Stomach (tissue), 9 donors: Measurements from ENCODE around the gene MTFR2. TPM values are rescaled to one million over a fixed set of nuclear protein-coding genes. Genes with fewer than 3 reads are reported as not detected.

Experiments used
- DNase-seq, 2 donors: peaks; one replicate each; pipeline versions ENCODE4 v3.0.0 to v3.0.0-alpha.2; 2013 to 2019
- H3K27ac ChIP-seq, 5 donors: fragments of 200-600 bp in 4 of 5; sonication (generic) in 4 of 5; one replicate each; pipeline ENCODE4 v1.5.1; 2013 to 2019; ENCODE audit warnings: mild to moderate bottlenecking in 1 of 5, moderate library complexity in 1 of 5
- H3K27me3 ChIP-seq, 3 donors: fragments of 200-600 bp; sonication (generic); one replicate each; pipeline ENCODE4 v1.5.1; 2017 to 2019; ENCODE audit warnings: mixed run types in 1 of 3
- H3K36me3 ChIP-seq, 4 donors: fragments of 200-600 bp; sonication (generic); 1 replicate in 3 of 4; 2 replicates in 1 of 4; pipeline ENCODE4 v1.5.1; 2016 to 2019
- H3K4me1 ChIP-seq, 4 donors: fragments of 200-600 bp; sonication (generic); one replicate each; pipeline ENCODE4 v1.5.1; 2016 to 2019
- H3K4me3 ChIP-seq, 4 donors: fragments of 200-600 bp; sonication (generic) in 3 of 4; one replicate each; pipeline ENCODE4 v1.5.1; 2016 to 2019; ENCODE audit warnings: mild to moderate bottlenecking in 1 of 4
- H3K9me3 ChIP-seq, 4 donors: fragments of 200-600 bp; sonication (generic); one replicate each; pipeline ENCODE4 v1.5.1; 2016 to 2019
- CTCF ChIP-seq, 7 experiments: fragments of 450-650 bp in 4 of 7; fragments of 200-600 bp in 3 of 7; sonication (generic) in 3 of 7; IDR thresholded peaks; one replicate each; pipeline ENCODE4 v1.5.1; 2016 to 2019; ENCODE audit warnings: antibody characterized with exemption in 7 of 7, control low read depth in 2 of 7, mild to moderate bottlenecking in 1 of 7
- EP300 ChIP-seq: sonication (generic); formaldehyde crosslinking; IDR thresholded peaks from one replicate; pipeline ENCODE4 v1.6.1; 2017; ENCODE audit warnings: antibody characterized with exemption
- POLR2A ChIP-seq, 4 donors: fragments of 450-650 bp; IDR thresholded peaks; one replicate each; pipeline ENCODE4 v1.6.1; 2016; ENCODE audit warnings: antibody characterized with exemption in 4 of 4, control low read depth in 2 of 4, mild to moderate bottlenecking in 1 of 4, moderate library complexity in 1 of 4
- POLR2AphosphoS5 ChIP-seq, 3 donors: sonication (generic); formaldehyde crosslinking; IDR thresholded peaks; one replicate each; pipeline ENCODE4 v1.6.1; 2016; ENCODE audit warnings: antibody characterized with exemption in 3 of 3
- WGBS, 5 donors: extraction: QIAGEN DNeasy Blood & Tissue Kit in 3 of 5; methylation state at CpG; one replicate each; pipeline versions ENCODE4 v1.1.5 to v1.1.7; 2013 to 2018; 5-methylcytosine and 5-hydroxymethylcytosine counted together
- intact Hi-C: fragments of 100-400 bp; cut with DNase I; formaldehyde crosslinking; loops from one replicate; pipeline ENCODE4 v1.15.1; 2023; ENCODE audit warnings: low total_unique reads
- polyA plus RNA-seq, 3 donors: library from polyadenylated mRNA; stranded (reverse); fragments of 200-250 nt; gene quantifications; one replicate each; pipeline ENCODE4 v1.2.3, GENCODE V29; 2013
- total RNA-seq, 5 donors: library from RNA; depleted of rRNA; stranded (reverse); fragments of >200 nt; gene quantifications; one replicate each; pipeline versions ENCODE4 v1.1.0 to v1.2.3, GENCODE V29; 2014 to 2016
- donor health status: healthy with polysubstance abuse.
- donor health status: Bipolar disorder and iron deficiency.
- donor health status: healthy.

MTFR2 gene
- total and polyA plus RNA-seq, 8 donors = 1.8 to 4.0 (median 2.0) TPM; not detected in 3

DNA sequence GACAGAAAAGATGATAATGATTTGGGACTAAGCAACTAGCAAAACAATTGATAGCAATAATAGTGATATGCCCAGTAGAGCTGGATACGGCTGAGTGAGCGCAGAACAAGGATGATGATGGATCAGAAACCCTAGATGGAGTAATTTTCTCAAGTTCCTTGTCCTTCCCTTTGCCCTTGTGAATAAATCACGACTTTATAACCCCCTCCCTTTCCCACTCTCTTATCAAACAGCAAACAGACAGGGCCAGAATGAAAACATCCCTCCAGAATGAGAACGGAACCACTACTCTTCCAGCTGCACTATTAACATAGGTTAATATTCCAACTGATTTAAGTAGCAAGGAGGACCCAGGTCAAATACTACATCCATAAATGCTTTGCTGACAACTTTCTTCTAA is 1.3 kb upstream of the MTFR2 start:
- H3K27ac ChIP-seq = peak overlapping the region in 1 of 5 donors; percentile 54
- H3K36me3 ChIP-seq = peaks cover 0 to 9% (median 6%) of the 10 kb centered on the region in 4 donors
- H3K9me3 ChIP-seq = no peaks in the 10 kb centered on the region
- 30 to 37% (median 34%) methylated on average over 4 of the region's 4 CpGs for WGBS, 5 donors
- TF ChIP-seq EP300 = no peak
- TF ChIP-seq POLR2A (IDR thresholded peaks at IDR 0.05) = no peak
- TF ChIP-seq POLR2AphosphoS5 (IDR thresholded peaks at IDR 0.05) = no peak
- TF ChIP-seq CTCF (IDR thresholded peaks at IDR 0.05) = no peak
- peak overlapping the region in 2 of 4 donors; percentile 84 to 99 for H3K4me3 ChIP-seq
- intact Hi-C loops = no loop called here
- peaks cover 6 to 34% (median 22%) of the 10 kb centered on the region in 4 donors for H3K4me1 ChIP-seq
- no peaks in the 10 kb centered on the region for H3K27me3 ChIP-seq
- DNase-seq = no peak

DNA sequence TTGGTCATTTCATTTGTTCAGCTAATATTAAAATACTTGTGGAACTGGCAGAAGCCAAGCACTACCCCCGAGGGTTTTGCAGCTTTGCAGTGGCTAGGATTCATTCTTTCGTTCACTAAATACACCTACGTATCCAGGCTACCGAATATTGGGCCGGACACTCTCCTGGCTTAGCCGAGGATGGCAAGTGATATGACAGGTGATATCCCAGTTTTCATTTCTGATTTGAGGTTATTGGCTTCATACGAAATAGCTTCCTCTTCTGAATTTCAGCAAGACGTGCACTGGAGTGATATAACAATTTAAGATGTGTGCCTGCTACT is 536 bp upstream of the MTFR2 start:
- intact Hi-C loops = no loop called here
- H3K4me1 ChIP-seq = peaks cover 6 to 34% (median 22%) of the 10 kb centered on the region in 4 donors
- peak overlapping the region; percentile 62 to 99 (median 78) for H3K4me3 ChIP-seq
- H3K27me3 ChIP-seq = no peaks in the 10 kb centered on the region
- 0 to 2% (median 1%) methylated on average over 8 of the region's 8 CpGs for WGBS, 5 donors
- H3K27ac ChIP-seq = peak overlapping the region; percentile 54 to 79 (median 71)
- peaks cover 0 to 1% (median 0%) of the 10 kb centered on the region in 4 donors for H3K36me3 ChIP-seq
- no peak for DNase-seq
- TF ChIP-seq EP300 (no peak), POLR2AphosphoS5 (IDR thresholded peaks at IDR 0.05) (no peak)
- no peaks in the 10 kb centered on the region for H3K9me3 ChIP-seq

DNA sequence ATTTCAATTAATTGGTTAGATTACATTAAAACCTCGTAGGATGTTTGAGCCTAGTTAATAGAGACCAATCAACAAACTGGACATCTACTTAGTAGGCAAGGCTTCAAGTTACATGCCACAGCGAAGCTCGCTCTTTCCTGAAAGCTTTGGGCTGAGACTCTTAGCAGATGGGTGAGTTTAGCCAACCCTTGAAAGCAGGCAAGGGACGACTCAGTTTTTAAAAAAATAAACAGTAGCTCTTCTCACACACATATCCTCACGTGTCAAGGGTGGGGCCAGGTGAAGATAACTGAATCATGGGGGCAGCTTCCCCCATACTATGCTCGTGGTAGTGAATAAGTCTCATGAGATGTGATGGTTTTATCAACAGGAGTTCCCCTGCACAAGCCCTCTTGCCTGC is 775 bp downstream of the MTFR2 start:
- WGBS, 5 donors = 22 to 28% (median 24%) methylated on average over 6 of the region's 6 CpGs
- no peak overlapping the region for H3K27ac ChIP-seq

GRCh38 chr6:136244061-136244616 is 6.0 kb downstream of the MTFR2 start:
- Histone ChIP-seq H3K9me3 (no peaks in the 10 kb centered on the region), H3K4me3 (no peak overlapping the region), H3K27me3 (no peaks in the 10 kb centered on the region), H3K27ac (no peak overlapping the region), H3K4me1 (peaks cover 0 to 2% (median under 1%) of the 10 kb centered on the region in 4 donors), H3K36me3 (no peaks in the 10 kb centered on the region)
- intact Hi-C loops = no loop called here
- 87 to 94% (median 91%) methylated on average over 5 of the region's 5 CpGs for WGBS, 5 donors
- TF ChIP-seq EP300 (no peak), POLR2A (IDR thresholded peaks at IDR 0.05) (no peak), CTCF (IDR thresholded peaks at IDR 0.05) (no peak), POLR2AphosphoS5 (IDR thresholded peaks at IDR 0.05) (no peak)
- no peak for DNase-seq

More for the DNA sequence above, 775 bp downstream of the MTFR2 start:
- Histone ChIP-seq H3K4me1 (peaks cover 6 to 34% (median 22%) of the 10 kb centered on the region in 4 donors), H3K4me3 (peak overlapping the region; percentile 62 to 99 (median 78)), H3K36me3 (no peaks in the 10 kb centered on the region), H3K27me3 (no peaks in the 10 kb centered on the region), H3K9me3 (no peaks in the 10 kb centered on the region)
- no peak for DNase-seq
- intact Hi-C loops = no loop called here
- no peak for TF ChIP-seq POLR2AphosphoS5 (IDR thresholded peaks at IDR 0.05)

GRCh38 chr6:136236466-136237293 is 13.4 kb downstream of the MTFR2 start:
- 74 to 91% (median 83%) methylated on average over 9 of the region's 9 CpGs for WGBS, 5 donors
- TF ChIP-seq POLR2A (IDR thresholded peaks at IDR 0.05) = no peak
- no peak for TF ChIP-seq CTCF (IDR thresholded peaks at IDR 0.05)
- no peak for TF ChIP-seq POLR2AphosphoS5 (IDR thresholded peaks at IDR 0.05)
- TF ChIP-seq EP300 = no peak
- DNase-seq = no peak

More at GRCh38 chr6:136236466-136237293, 13.4 kb downstream of the MTFR2 start:
- no peaks in the 10 kb centered on the region for H3K9me3 ChIP-seq
- H3K36me3 ChIP-seq = no peaks in the 10 kb centered on the region
- no peak overlapping the region for H3K27ac ChIP-seq
- no peaks in the 10 kb centered on the region for H3K27me3 ChIP-seq
- H3K4me3 ChIP-seq = no peak overlapping the region
- intact Hi-C loops = no loop called here
- no peaks in the 10 kb centered on the region for H3K4me1 ChIP-seq
